Calu3 (cell line): ENCODE measurements around the gene CALM1. TPM values are rescaled to one million over a fixed set of nuclear protein-coding genes. Genes with fewer than 3 reads are reported as not detected.

Experiments
- BruUV-seq: library from RNA; stranded (reverse); fragments of 400-500 nt; replicated peaks from 2 replicates; lab custom pipeline; 2021; lab: Mats Ljungman, UMichigan
- CTCF ChIA-PET: fragments of 300-600 bp; sonication (Branson Sonifier 250); formaldehyde crosslinking; loops from one replicate; lab custom pipeline; 2022; ENCODE audit warnings: antibody characterized with exemption; lab: Charles Lee
- DNase-seq: peaks from one replicate; pipeline ENCODE4 v3.0.0; 2022
- H3K27ac Mint-ChIP-seq: one replicate; pipeline ENCODE4 v1.8.0; 2022; ENCODE audit warnings: mixed read lengths; ENCODE audit not compliant: unreplicated experiment
- H3K27me3 Mint-ChIP-seq: one replicate; pipeline ENCODE4 v1.8.0; 2022; ENCODE audit warnings: mixed read lengths; ENCODE audit not compliant: unreplicated experiment
- H3K36me3 Mint-ChIP-seq: one replicate; pipeline ENCODE4 v1.8.0; 2022; ENCODE audit warnings: mild to moderate bottlenecking, moderate library complexity, mixed read lengths; ENCODE audit not compliant: insufficient read depth, unreplicated experiment
- H3K4me1 Mint-ChIP-seq: one replicate; pipeline ENCODE4 v1.8.0; 2022; ENCODE audit warnings: mild to moderate bottlenecking, low read depth, mixed read lengths; ENCODE audit not compliant: unreplicated experiment
- H3K4me3 Mint-ChIP-seq: one replicate; pipeline ENCODE4 v1.8.0; 2022; ENCODE audit warnings: mild to moderate bottlenecking, low read depth, moderate library complexity, mixed read lengths; ENCODE audit not compliant: unreplicated experiment
- H3K9me3 Mint-ChIP-seq: one replicate; pipeline ENCODE4 v1.8.0; 2022; ENCODE audit warnings: low read depth, mixed read lengths; ENCODE audit not compliant: unreplicated experiment
- CTCF ChIP-seq: fragments of 200-600 bp; IDR thresholded peaks from one replicate; pipeline ENCODE4 v1.8.0; 2022; ENCODE audit warnings: antibody characterized with exemption; ENCODE audit not compliant: unreplicated experiment
- intact Hi-C: fragments of 100-400 bp; cut with micrococcal nuclease; formaldehyde crosslinking; loops from one replicate; pipeline ENCODE4 v1.10.0; 2022; ENCODE audit not compliant: unreplicated experiment
- total RNA-seq: library from RNA; stranded (reverse); gene quantifications from 2 replicates; pipeline ENCODE4 v1.2.3, GENCODE V29; 2022

CALM1 gene
- total RNA-seq, 1 experiment from 2014 or later = 242 TPM

GRCh38 chr14:90424075-90424474 is 27.2 kb downstream of the CALM1 start:
- peaks cover 4% of the 10 kb centered on the region for H3K36me3 Mint-ChIP-seq

GRCh38 chr14:90424686-90425372 is 28.0 kb downstream of the CALM1 start:
- H3K4me1 Mint-ChIP-seq = no peaks in the 10 kb centered on the region
- H3K4me3 Mint-ChIP-seq = no peak overlapping the region
- BruUV-seq = no TSS peak
- no peaks in the 10 kb centered on the region for H3K9me3 Mint-ChIP-seq
- no peak for DNase-seq
- intact Hi-C loops = no loop called here
- H3K36me3 Mint-ChIP-seq = no peaks in the 10 kb centered on the region
- no peak overlapping the region for H3K27ac Mint-ChIP-seq
- CTCF ChIA-PET = no interaction called here
- H3K27me3 Mint-ChIP-seq = no peaks in the 10 kb centered on the region
- no peak for TF ChIP-seq CTCF

More at GRCh38 chr14:90424075-90424474, 27.2 kb downstream of the CALM1 start:
- H3K9me3 Mint-ChIP-seq = no peaks in the 10 kb centered on the region
- no peak for DNase-seq
- H3K4me3 Mint-ChIP-seq = no peak overlapping the region
- CTCF ChIA-PET = no interaction called here
- H3K27me3 Mint-ChIP-seq = no peaks in the 10 kb centered on the region
- intact Hi-C loops = no loop called here
- no TSS peak for BruUV-seq
- no peak overlapping the region for H3K27ac Mint-ChIP-seq
- TF ChIP-seq CTCF = no peak
- H3K4me1 Mint-ChIP-seq = no peaks in the 10 kb centered on the region

- Mint-ChIP-seq H3K27me3 (no peaks in the 10 kb centered on the region), H3K9me3 (no peaks in the 10 kb centered on the region), H3K4me1 (no peaks in the 10 kb centered on the region), H3K36me3 (no peaks in the 10 kb centered on the region), H3K27ac (no peak overlapping the region), H3K4me3 (no peak overlapping the region)
- CTCF ChIA-PET = no interaction called here
- DNase-seq = no peak
- TF ChIP-seq CTCF = no peak
- no TSS peak for BruUV-seq
- intact Hi-C loops = no loop called here
These were observed 28.6 kb downstream of the CALM1 start for GRCh38 chr14:90425373-90425879.

- CTCF ChIA-PET = no interaction called here
- no peaks in the 10 kb centered on the region for H3K9me3 Mint-ChIP-seq
These were observed 29.3 kb downstream of the CALM1 start for GRCh38 chr14:90426031-90426540.

More at GRCh38 chr14:90426031-90426540, 29.3 kb downstream of the CALM1 start:
- no peak overlapping the region for H3K4me3 Mint-ChIP-seq
- no peak for TF ChIP-seq CTCF
- intact Hi-C loops = no loop called here
- no peak for DNase-seq
- H3K27me3 Mint-ChIP-seq = no peaks in the 10 kb centered on the region
- BruUV-seq = no TSS peak
- no peaks in the 10 kb centered on the region for H3K4me1 Mint-ChIP-seq
- no peaks in the 10 kb centered on the region for H3K36me3 Mint-ChIP-seq
- no peak overlapping the region for H3K27ac Mint-ChIP-seq
